Measurements from ENCODE around the gene ZSCAN16.

GRCh38 chr6:28160233-28160632 lies 35.8 kb downstream of the ZSCAN16 start:
- TF ChIP-seq CTCF (IDR thresholded peaks at IDR 0.05; ENCODE audit: insufficient read depth, low read length), result no peak
- TF ChIP-seq GABPA (IDR thresholded peaks at IDR 0.05; ENCODE audit: low read depth), result no peak
- TF ChIP-seq REST (IDR thresholded peaks at IDR 0.05; ENCODE audit: insufficient replicate concordance, low read depth), result no peak
